HCT116 (cell line): Measurements from ENCODE around the gene ARL5A. TPM values are rescaled to one million over a fixed set of nuclear protein-coding genes. Genes with fewer than 3 reads are reported as not detected.

Experiments used
- ATAC-seq: fragments of 200-7000 bp; cut with Tn5 transposase; 2 replicates; pipeline ENCODE4 v1.9.1; 2020; ENCODE audit warnings: mild to moderate bottlenecking, moderate library complexity
- BruUV-seq: library from RNA; stranded (reverse); fragments of 400-500 nt; replicated peaks from 2 replicates; lab custom pipeline; 2021; lab: Mats Ljungman, UMichigan
- CTCF ChIA-PET: fragments of 300-600 bp; sonication (Branson Sonifier 250); formaldehyde crosslinking; loops from one replicate; lab custom pipeline; 2021; ENCODE audit warnings: antibody characterized with exemption; lab: Charles Lee
- POLR2A ChIA-PET: fragments of 300-600, 350-600 bp; sonication (Branson Sonifier 250); formaldehyde crosslinking; loops from one replicate; lab custom pipeline; 2021; ENCODE audit warnings: antibody characterized with exemption; lab: Charles Lee
- RAD21 ChIA-PET, 2 experiments: fragments of 300-600 bp; sonication (Branson Sonifier 250); formaldehyde crosslinking; loops; one replicate each; lab custom pipeline; 2023; ENCODE audit warnings: low total read pairs in 2 of 2; ENCODE audit not compliant: uncharacterized antibody in 2 of 2, unreplicated experiment in 2 of 2, low non-redundant PET in 1 of 2; lab: Charles Lee
- DNase-seq: peaks from one replicate; pipeline ENCODE4 v3.0.0-alpha.2; 2010; ENCODE audit warnings: low read depth, low spot score
- H2AFZ ChIP-seq: fragments of 200-600 bp; shearing (Covaris generic), sonication (generic); 2 replicates; pipeline ENCODE4 v1.6.1; 2017; ENCODE audit warnings: low read depth, mixed run types, mixed read lengths, antibody characterized with exemption, low read length; ENCODE audit not compliant: poor library complexity, severe bottlenecking
- H3K27ac ChIP-seq: 2 replicates; pipeline ENCODE4 v1.5.1; 2012; ENCODE audit warnings: low read depth, low read length
- H3K27me3 ChIP-seq: fragments of 200-600 bp; sonication (generic); 2 replicates; pipeline ENCODE4 v1.6.1; 2016; ENCODE audit warnings: mixed run types, low read length, mixed read lengths; ENCODE audit not compliant: insufficient read depth
- H3K36me3 ChIP-seq, 2 experiments: fragments of 200-500 bp in 1 of 2; fragments of 200-600 bp in 1 of 2; sonication (Bioruptor generic) in 1 of 2; sonication (generic) in 1 of 2; 2 replicates each; pipeline versions ENCODE4 v1.5.1 to v1.6.1; 2014 to 2016; ENCODE audit warnings: low read length in 2 of 2, inconsistent platforms in 1 of 2, mixed read lengths in 1 of 2, mixed run types in 1 of 2; ENCODE audit not compliant: insufficient read depth in 2 of 2, control insufficient read depth in 1 of 2
- H3K4me1 ChIP-seq, 2 experiments: fragments of 200-600 bp in 1 of 2; sonication (generic) in 1 of 2; 2 replicates each; pipeline versions ENCODE4 v1.5.1 to v1.6.1; 2012 to 2017; ENCODE audit warnings: low read length in 2 of 2, inconsistent platforms in 1 of 2, mild to moderate bottlenecking in 1 of 2, mixed read lengths in 1 of 2, mixed run types in 1 of 2, moderate library complexity in 1 of 2; ENCODE audit not compliant: insufficient read depth in 2 of 2, control insufficient read depth in 1 of 2
- H3K4me2 ChIP-seq: fragments of 200-600 bp; sonication (generic); 2 replicates; pipeline ENCODE4 v1.6.1; 2017; ENCODE audit warnings: mixed run types, low read length, mixed read lengths
- H3K4me3 ChIP-seq, 2 experiments: fragments of 200-600 bp in 1 of 2; sonication (generic) in 1 of 2; replicated peaks in 1 of 2; 2 replicates each; pipeline ENCODE4 v1.5.1; 2011 to 2016; ENCODE audit warnings: low read length in 2 of 2, control low read depth in 1 of 2, low read depth in 1 of 2, mild to moderate bottlenecking in 1 of 2, mixed read lengths in 1 of 2, mixed run types in 1 of 2
- H3K79me2 ChIP-seq: fragments of 200-600 bp; sonication (generic); 2 replicates; pipeline ENCODE4 v1.6.1; 2017; ENCODE audit warnings: mild to moderate bottlenecking, mixed run types, low read length, moderate library complexity, mixed read lengths; ENCODE audit not compliant: insufficient read depth
- H3K9ac ChIP-seq: fragments of 200-600 bp; sonication (generic); 2 replicates; pipeline ENCODE4 v1.6.1; 2016; ENCODE audit warnings: low read length, mixed read lengths
- H3K9me2 ChIP-seq: fragments of 200-600 bp; sonication (generic), shearing (Covaris generic); 2 replicates; pipeline ENCODE4 v1.6.1; 2017; ENCODE audit warnings: mixed run types, mild to moderate bottlenecking, moderate library complexity; ENCODE audit not compliant: insufficient read depth
- H3K9me3 ChIP-seq, 2 experiments: fragments of 200-500 bp in 1 of 2; fragments of 200-600 bp in 1 of 2; sonication (Bioruptor generic) in 1 of 2; sonication (generic) in 1 of 2; 2 replicates each; pipeline ENCODE4 v1.6.1; 2014 to 2017; ENCODE audit warnings: low read length in 2 of 2, mixed read lengths in 2 of 2, inconsistent platforms in 1 of 2, low read depth in 1 of 2, mild to moderate bottlenecking in 1 of 2, mixed run types in 1 of 2, moderate library complexity in 1 of 2; ENCODE audit not compliant: control insufficient read depth in 1 of 2, insufficient read depth in 1 of 2
- H4K20me1 ChIP-seq: fragments of 200-600 bp; sonication (generic), shearing (Covaris generic); 2 replicates; pipeline ENCODE4 v1.6.1; 2017; ENCODE audit warnings: mixed run types, mild to moderate bottlenecking, moderate library complexity; ENCODE audit not compliant: insufficient read depth
- ATF3 ChIP-seq: IDR thresholded peaks from 2 replicates; pipeline ENCODE4 v1.6.1; 2012
- CEBPB ChIP-seq: IDR thresholded peaks from 2 replicates; pipeline ENCODE4 v1.6.1; 2012; ENCODE audit warnings: low read depth
- CTCF ChIP-seq, 3 experiments: fragments of 200-600 bp in 1 of 3; sonication (generic) in 1 of 3; IDR thresholded peaks in 2 of 3; conservative IDR thresholded peaks in 1 of 3; 2 replicates each; pipeline ENCODE4 v1.5.1; 2012 to 2017; ENCODE audit warnings: low read depth in 2 of 3, low read length in 2 of 3, antibody characterized with exemption in 1 of 3, borderline replicate concordance in 1 of 3, control low read depth in 1 of 3, mild to moderate bottlenecking in 1 of 3, mixed read lengths in 1 of 3, mixed run types in 1 of 3, moderate library complexity in 1 of 3; ENCODE audit not compliant: insufficient read depth in 1 of 3
- EGR1 ChIP-seq: IDR thresholded peaks from 2 replicates; pipeline ENCODE4 v1.6.1; 2012; ENCODE audit warnings: low read depth
- ELF1 ChIP-seq: IDR thresholded peaks from 2 replicates; pipeline ENCODE4 v1.6.1; 2012; ENCODE audit warnings: low read depth, borderline replicate concordance
- EZH2 ChIP-seq: fragments of 200-600 bp; sonication (generic); IDR thresholded peaks from 2 replicates; pipeline ENCODE4 v1.6.1; 2017; ENCODE audit warnings: antibody characterized with exemption, mixed run types
- EZH2phosphoT487 ChIP-seq: fragments of 200-600 bp; IDR thresholded peaks from 2 replicates; pipeline ENCODE4 v1.6.1; 2018; ENCODE audit warnings: antibody characterized with exemption, borderline replicate concordance
- FOSL1 ChIP-seq: IDR thresholded peaks from 2 replicates; pipeline ENCODE4 v1.6.1; 2012; ENCODE audit warnings: low read depth
- JUND ChIP-seq: IDR thresholded peaks from 2 replicates; pipeline ENCODE4 v1.6.1; 2012
- MAX ChIP-seq: IDR thresholded peaks from 2 replicates; pipeline ENCODE4 v1.6.1; 2012
- POLR2A ChIP-seq: IDR thresholded peaks from 2 replicates; pipeline ENCODE4 v1.7.0; 2011; ENCODE audit warnings: borderline replicate concordance; ENCODE audit not compliant: insufficient read depth, insufficient read length; ENCODE audit errors: extremely low read depth
- POLR2AphosphoS5 ChIP-seq: IDR thresholded peaks from 2 replicates; pipeline ENCODE4 v1.6.1; 2011; ENCODE audit warnings: mild to moderate bottlenecking, low read depth, low read length, moderate library complexity
- RAD21 ChIP-seq: IDR thresholded peaks from 2 replicates; pipeline ENCODE4 v1.6.1; 2012; ENCODE audit warnings: low read depth, mild to moderate bottlenecking
- SP1 ChIP-seq: IDR thresholded peaks from 2 replicates; pipeline ENCODE4 v1.6.1; 2012; ENCODE audit warnings: low read depth
- SRF ChIP-seq: IDR thresholded peaks from 2 replicates; pipeline ENCODE4 v1.6.1; 2012; ENCODE audit warnings: low read depth
- TCF7L2 ChIP-seq: IDR thresholded peaks from 2 replicates; pipeline ENCODE4 v1.7.0; 2011; ENCODE audit warnings: borderline replicate concordance, inconsistent platforms; ENCODE audit not compliant: insufficient read depth, insufficient read length; ENCODE audit errors: extremely low read depth
- YY1 ChIP-seq: IDR thresholded peaks from 2 replicates; pipeline ENCODE4 v1.6.1; 2011; ENCODE audit warnings: low read length, low read depth, moderate library complexity, mild to moderate bottlenecking; ENCODE audit not compliant: insufficient replicate concordance; ENCODE audit errors: extremely low read depth
- ZFX ChIP-seq: fragments of 450-650 bp; IDR thresholded peaks from 2 replicates; pipeline ENCODE4 v1.6.1; 2017
- ZNF274 ChIP-seq: fragments of 200-500 bp; sonication (Bioruptor generic); IDR thresholded peaks from 2 replicates; pipeline ENCODE4 v1.6.1; 2014; ENCODE audit warnings: mild to moderate bottlenecking, low read depth, low read length, inconsistent platforms
- intact Hi-C: fragments of 100-400 bp; cut with micrococcal nuclease; formaldehyde crosslinking; loops from 2 replicates; pipeline ENCODE4 v1.10.0; 2022
- total RNA-seq: library from RNA; stranded (reverse); gene quantifications from one replicate; pipeline ENCODE4 v1.2.1, GENCODE V29; 2021; ENCODE audit not compliant: unreplicated experiment
- TF ChIP-seq, protein P1 (sequence below): IDR thresholded peaks from 2 replicates; pipeline ENCODE4 v1.6.1; 2012; ENCODE audit warnings: low read depth

ARL5A gene
- total RNA-seq, 1 experiment from 2014 or later: 74.4 TPM

DNA sequence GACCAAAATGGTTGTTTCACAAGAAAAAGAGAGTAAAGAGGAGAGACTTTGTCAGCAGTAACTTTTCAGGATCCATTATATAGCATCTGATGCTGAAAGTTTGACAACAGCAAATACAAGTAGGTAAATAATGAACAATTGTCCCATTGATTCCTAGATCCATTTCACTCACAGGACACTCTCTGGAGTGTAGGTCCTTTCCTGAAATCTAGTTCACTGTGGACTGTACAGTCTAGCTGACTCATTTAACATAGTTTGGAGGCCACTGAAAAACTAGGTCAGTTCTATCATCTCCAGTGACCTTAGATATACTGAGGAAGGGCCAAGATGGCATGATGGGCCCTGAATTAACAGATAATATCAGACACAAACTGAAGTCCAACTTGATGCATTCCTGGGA, 74.7 kb downstream of the ARL5A start:
- Histone ChIP-seq H3K36me3 (no peaks in the 10 kb centered on the region), H3K27me3 (no peaks in the 10 kb centered on the region), H3K4me2 (no peak overlapping the region), H3K9me2 (no peaks in the 10 kb centered on the region), H4K20me1 (no peaks in the 10 kb centered on the region), H3K27ac (no peak overlapping the region), H3K4me1 (no peaks in the 10 kb centered on the region), H3K79me2 (no peaks in the 10 kb centered on the region), H3K4me3 (no peak overlapping the region), H2AFZ (no peak overlapping the region), H3K9ac (no peak overlapping the region), H3K9me3 (no peaks in the 10 kb centered on the region)
- TF ChIP-seq MAX: no peak
- no peak for TF ChIP-seq ELF1
- no peak for TF ChIP-seq ZNF274
- TF ChIP-seq SRF: no peak
- TF ChIP-seq FOSL1: no peak
- TF ChIP-seq EZH2: no peak
- no peak for TF ChIP-seq EZH2phosphoT487
- no peak for TF ChIP-seq ATF3
- TF ChIP-seq EGR1: no peak
- no peak for TF ChIP-seq POLR2AphosphoS5
- TF ChIP-seq CEBPB: no peak
- no peak for TF ChIP-seq YY1
- TF ChIP-seq POLR2A: no peak
- TF ChIP-seq, protein P1, sequence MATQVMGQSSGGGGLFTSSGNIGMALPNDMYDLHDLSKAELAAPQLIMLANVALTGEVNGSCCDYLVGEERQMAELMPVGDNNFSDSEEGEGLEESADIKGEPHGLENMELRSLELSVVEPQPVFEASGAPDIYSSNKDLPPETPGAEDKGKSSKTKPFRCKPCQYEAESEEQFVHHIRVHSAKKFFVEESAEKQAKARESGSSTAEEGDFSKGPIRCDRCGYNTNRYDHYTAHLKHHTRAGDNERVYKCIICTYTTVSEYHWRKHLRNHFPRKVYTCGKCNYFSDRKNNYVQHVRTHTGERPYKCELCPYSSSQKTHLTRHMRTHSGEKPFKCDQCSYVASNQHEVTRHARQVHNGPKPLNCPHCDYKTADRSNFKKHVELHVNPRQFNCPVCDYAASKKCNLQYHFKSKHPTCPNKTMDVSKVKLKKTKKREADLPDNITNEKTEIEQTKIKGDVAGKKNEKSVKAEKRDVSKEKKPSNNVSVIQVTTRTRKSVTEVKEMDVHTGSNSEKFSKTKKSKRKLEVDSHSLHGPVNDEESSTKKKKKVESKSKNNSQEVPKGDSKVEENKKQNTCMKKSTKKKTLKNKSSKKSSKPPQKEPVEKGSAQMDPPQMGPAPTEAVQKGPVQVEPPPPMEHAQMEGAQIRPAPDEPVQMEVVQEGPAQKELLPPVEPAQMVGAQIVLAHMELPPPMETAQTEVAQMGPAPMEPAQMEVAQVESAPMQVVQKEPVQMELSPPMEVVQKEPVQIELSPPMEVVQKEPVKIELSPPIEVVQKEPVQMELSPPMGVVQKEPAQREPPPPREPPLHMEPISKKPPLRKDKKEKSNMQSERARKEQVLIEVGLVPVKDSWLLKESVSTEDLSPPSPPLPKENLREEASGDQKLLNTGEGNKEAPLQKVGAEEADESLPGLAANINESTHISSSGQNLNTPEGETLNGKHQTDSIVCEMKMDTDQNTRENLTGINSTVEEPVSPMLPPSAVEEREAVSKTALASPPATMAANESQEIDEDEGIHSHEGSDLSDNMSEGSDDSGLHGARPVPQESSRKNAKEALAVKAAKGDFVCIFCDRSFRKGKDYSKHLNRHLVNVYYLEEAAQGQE: no peak
- TF ChIP-seq CTCF (IDR thresholded peaks at IDR 0.05 in 2 of 3, conservative IDR thresholded peaks at IDR 0.05 in 1 of 3; ENCODE audit: borderline replicate concordance in 1 of 3, insufficient read depth in 1 of 3, low read depth in 2 of 3, low read length in 2 of 3): no peak
- TF ChIP-seq JUND: no peak
- no peak for TF ChIP-seq ZFX
- no peak for TF ChIP-seq RAD21
- TF ChIP-seq SP1: no peak
- TF ChIP-seq TCF7L2: no peak
- RAD21 ChIA-PET: no interaction called here
- POLR2A ChIA-PET: no interaction called here
- CTCF ChIA-PET: no interaction called here
- no TSS peak for BruUV-seq
- ATAC-seq: no peak
- intact Hi-C loops: no loop called here
- no peak for DNase-seq
